ENCODE results near the gene CCDC88B.

Gene CCDC88B

DNA sequence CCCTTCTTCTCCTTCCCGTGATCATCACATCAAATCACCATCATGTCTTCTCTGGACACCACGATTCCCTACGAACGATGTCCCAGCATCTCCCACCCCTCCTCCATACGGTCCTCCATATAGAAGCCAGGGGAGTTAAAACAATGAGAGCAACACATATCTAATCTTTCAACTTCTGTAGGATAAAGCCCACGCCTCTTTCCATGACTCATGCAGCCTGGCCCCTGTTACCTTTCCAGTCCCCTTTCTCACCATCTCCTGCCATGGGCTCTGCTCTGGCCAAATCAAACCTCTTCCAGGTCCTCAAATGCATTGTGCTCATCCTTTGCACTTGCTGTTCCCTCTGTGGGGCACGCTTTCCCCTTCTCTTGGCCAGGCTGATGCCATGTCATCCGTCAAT is 42.6 kb downstream of the CCDC88B start:
- no peak for DNase-seq (ENCODE audit: low spot score)

DNA sequence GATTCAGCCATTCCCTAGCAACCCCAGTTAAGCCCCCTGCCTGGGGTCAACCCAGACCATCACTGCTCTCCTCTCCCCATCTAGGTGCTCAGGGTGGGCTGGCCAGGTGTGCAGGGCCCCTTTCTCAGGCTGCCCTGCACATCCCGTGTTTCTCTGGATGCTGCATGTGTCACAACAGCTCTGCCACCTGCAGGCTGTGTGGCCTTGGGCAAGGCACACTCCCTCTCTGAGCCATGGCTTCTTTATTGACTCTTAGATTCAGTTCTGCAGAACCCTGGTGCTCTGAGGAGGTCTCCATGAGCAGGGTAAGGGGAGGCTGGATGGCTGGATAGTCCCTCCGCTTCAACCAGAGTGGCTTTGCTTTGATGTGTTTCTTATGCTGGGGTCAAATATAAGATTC is 43.6 kb downstream of the CCDC88B start:
- DNase-seq (ENCODE audit: low spot score): no peak

DNA sequence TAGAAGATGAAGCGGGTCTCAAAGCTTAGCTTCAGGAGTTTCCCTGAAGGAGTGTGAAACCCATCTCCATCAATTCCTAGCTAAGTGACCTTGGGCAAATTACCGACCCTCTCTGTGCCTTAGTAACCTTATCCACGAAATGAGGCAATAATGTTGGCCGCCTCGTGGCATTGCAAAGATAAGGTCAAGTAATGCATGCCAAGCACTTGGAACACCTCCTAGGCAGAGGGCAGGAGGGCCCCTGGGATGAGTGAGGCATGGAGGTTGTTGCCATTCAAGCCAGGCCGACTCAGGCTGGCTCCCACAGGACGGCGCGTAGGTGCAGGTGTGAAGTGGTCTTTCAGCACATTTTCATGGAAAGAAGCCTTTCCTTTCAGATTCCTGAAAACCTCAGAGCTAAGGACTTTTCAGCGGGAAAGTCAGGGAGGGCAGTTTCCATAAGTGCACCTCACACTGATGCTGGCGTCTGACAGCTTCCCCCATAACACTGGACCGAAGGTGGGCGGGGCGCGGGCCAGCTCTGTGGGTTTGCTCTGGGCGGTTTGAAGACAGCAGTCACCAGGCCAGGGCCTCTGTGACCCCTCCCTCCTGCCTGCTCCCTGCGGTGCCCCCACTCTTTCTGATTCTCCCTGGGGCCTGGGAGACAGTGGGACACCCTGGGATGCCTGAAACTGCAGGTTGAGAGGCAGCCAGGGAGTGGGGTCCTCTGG is 44.2 kb downstream of the CCDC88B start:
- no peak for DNase-seq (ENCODE audit: low spot score)

DNA sequence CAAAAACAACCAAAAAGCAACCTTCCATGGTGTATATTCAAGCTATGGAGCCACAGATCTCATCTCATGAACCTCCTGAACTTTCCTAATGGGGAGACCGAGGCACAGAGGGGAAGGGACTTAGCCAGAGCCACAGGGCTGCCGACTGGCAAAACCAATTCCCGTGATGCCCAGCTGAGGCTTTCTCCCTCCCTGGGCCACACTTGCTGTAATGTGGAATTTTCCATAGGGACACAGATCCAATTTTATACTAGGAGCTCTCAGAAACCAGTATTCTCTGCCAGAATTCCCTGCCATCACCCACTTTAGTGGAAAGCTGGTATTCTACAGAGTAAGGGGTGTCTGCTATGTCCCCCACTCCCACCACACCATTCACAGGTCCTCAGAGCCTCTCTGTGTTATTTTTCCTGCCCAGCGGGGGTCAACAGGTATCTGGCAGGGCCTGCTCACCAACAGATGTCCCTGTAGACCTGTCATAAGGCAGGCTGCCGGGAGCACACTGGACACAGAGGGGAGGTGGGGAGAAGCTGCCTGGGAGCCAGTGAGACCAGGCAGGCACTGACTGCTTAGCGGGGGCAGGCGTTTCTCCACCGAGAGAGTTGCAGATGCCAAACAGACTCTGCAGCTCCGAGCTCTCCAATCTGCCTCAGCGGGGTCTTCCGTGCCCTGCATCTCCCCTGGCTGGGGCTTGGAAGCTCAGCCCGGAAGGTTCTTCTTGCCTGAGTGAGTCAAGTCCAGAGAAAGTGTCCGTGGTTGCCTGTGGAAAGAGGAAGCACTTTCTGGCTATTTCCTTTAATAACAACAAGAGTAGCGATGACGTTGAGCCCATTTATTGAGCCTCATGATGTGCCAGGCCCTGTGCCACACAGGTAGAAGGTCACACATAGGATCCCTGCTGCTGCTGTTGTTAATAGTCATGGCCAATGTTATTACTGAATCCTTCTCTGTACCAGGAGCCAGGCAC is 45.3 kb downstream of the CCDC88B start:
- DNase-seq (ENCODE audit: low spot score): no peak

DNA sequence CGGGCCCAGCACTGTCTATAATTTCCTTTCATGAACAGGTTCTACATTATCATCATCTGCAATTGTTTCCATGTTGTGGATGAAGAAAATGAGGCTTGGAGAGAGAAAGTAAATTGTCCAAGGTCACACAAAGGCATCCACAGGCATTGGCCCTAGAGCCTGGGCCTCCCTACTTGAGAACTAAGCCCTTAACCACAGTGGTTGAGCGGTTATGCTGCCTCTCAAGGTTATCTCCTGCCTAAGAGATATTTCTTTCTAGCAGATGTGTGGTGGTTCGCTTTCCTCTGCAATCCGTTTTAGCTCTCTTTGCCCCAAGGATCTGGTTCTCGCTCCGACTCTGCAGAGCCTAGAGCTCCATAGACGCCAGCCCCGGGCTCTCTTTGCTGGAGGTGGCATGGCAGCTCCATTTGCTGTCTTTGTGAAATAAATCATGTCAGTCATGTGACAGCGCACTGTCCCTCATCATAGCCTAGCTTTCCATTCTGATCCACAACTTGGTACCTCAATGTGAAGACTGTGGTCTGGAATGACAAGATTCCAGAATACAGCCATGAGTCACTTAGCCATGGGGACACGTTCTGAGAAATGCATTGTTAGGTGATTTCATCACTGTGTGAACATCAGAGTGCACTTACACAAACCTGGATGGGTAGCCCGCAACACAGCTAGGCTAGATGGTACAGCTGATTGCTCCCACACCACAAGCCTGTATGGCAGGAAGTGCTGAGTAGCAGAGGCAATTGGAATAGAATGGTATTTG is 46.1 kb downstream of the CCDC88B start:
- DNase-seq (ENCODE audit: low spot score): no peak

DNA sequence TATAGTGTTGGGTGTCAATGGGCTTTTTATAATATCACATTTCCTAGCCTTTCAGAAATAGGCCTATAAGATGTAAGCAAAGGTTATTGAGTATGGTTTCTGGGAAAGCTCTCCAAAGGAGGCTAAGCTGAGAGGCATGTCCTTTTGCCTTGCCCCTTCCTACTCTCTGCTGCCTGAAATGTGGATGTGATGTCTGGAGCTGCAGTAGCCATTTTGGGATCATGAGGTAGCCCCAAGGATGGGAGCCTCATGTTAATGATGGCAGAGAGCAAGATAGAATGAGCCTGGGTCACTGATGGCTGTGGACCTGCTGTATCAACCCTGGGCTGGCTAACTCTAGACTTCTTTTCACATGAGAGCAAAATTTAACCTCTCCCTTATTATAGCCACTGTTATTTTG is 47.9 kb downstream of the CCDC88B start:
- DNase-seq (ENCODE audit: low spot score): no peak

DNA sequence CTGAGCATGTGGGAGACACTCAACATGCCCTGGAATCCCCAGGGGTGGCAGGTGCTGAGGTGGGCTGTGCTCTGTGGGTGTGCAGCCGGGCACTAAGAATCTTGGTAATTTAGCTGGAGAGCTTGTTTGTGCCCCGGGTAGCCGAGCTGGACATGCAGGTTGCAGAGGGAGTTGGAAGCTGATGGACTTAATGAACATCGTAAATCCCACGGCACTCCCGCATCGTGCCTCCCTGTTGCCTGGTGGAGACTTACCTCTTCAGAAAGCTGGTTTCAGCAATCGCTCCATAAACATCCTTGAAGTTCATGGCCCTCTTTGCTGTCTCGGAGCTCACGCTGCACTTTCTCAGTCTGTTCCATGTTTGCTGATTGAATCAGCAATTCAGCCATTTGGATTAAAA is 48.9 kb downstream of the CCDC88B start:
- no peak for DNase-seq (ENCODE audit: low spot score)

DNA sequence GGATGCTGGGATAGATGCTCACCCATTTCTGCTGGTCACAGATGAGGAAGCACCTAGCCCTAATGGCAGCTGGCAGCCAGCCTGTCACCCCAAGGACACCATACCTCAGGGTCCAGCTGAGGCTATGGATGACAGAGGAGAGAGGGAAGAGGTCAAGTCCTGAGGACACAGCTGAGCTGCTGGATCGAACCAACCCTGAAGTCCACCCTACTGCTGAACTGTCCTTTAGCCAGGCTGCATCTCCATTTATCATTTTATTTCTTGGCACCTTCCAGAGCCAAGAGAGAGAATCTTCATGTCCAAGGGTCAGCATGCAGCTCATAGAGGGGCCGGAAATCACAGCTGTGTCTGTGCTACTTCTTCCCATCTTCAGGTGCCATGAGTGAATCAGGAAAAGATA is 49.8 kb downstream of the CCDC88B start:
- DNase-seq (ENCODE audit: low spot score): no peak

DNA sequence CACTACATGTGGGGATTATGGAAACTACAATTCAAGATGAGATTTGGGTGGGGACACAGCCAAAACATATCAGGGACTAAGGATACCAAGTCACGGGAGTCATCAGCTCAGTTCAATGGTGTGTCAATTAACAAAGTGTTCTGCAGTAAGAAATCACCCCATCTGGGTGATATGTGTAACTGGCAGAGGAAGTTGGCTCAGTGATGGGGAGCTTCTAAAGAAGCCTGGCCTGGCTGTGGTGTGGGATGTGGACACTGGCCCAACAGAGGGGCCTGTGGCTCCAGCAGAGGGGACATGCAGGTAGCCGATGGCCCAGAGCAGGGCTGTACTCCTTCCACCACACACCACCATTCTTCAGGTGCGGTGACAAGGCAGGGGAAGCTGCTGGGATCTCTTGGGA is 50.6 kb downstream of the CCDC88B start:
- DNase-seq (ENCODE audit: low spot score): no peak

DNA sequence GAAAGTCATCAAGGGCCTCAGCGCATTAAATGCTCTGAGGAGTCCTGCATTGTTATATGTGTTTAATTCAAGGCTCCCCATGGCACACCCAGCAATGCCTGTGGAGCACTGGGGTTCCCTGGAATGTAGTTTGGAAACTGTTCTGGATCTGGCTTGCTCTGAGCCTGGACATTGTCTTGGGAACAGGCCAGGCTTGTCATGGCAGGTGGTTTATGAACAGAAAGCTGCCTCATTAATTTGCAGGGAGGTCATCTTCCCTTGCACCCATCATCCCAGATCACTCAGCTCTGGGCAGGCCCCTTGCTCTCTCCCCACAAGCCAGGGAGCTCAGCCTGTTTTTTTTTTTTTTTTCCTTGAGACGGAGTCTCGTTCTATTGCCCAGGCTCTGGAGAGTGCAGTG is 51.8 kb downstream of the CCDC88B start:
- no peak for DNase-seq (ENCODE audit: low spot score)

DNA sequence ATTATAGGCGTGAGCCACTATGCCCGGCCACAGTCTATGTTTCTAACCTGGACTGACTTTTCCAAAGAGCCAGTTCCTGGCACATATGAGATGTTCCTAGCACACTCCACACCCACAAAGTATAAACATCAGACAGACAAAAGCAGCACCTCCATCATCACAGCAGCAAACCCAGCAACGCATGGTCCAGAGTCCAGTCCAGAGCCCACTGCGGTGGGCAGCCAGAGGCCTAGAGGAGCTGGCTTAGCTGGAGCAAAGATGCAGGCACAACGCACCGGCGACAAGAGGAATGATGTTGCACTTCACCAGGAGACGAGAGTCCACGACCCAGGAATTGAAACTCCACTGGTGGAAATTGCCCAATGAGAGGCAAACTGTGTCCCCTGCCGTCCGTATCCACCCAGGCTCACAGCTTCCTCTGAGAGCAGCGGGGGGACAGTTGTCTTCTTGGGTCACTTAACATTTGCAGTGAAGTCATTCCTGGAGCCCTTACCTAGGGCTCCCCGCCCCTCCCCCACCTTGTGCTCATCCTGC is 55.6 kb downstream of the CCDC88B start:
- no peak for DNase-seq (ENCODE audit: low spot score)

DNA sequence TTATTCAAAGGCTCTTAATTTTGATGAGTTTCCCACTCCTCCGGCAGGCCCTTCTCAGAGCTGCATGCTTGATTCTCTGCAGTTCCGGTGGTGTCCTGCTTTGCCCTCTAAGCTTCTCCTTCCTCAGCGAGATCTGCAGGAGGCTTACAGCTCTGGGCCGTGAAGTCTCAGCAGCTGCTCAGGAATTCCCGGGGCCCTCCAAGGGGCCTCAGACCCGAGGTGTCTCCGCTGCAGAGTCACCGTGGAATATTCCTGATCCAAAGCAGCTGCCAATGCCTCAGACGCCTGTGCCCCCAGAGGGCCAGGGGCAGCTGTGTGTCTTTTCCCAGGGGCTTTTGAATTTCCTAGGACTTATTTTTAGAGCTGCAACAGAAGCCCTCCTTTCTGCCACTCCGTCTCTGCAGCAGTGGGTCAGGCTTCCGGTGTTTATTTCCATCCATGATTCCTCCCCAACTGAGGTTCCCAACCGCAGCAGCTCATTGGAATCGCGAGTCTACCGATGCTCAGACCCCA is 56.1 kb downstream of the CCDC88B start:
- DNase-seq (ENCODE audit: low spot score): no peak

DNA sequence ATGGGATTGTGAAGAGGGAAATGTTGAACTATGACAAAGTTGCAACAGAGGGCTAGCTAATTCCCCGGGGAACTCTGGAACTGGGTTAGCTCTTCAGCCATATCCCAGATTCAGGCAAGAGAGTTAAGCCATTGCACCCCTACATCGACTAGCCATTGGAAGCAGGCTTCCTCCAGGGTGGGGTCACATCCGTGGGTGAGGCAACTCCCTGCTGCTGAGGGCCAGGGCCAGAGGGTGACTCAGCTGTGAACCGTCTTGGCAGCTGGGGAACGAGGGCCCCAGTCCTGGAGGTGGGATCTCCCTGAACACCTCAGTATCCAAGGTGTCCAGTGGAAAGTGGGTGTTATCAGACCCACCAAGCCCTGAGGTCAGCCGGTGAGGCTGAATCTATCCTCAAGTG is 60.1 kb downstream of the CCDC88B start:
- no peak for DNase-seq (ENCODE audit: low spot score)

DNA sequence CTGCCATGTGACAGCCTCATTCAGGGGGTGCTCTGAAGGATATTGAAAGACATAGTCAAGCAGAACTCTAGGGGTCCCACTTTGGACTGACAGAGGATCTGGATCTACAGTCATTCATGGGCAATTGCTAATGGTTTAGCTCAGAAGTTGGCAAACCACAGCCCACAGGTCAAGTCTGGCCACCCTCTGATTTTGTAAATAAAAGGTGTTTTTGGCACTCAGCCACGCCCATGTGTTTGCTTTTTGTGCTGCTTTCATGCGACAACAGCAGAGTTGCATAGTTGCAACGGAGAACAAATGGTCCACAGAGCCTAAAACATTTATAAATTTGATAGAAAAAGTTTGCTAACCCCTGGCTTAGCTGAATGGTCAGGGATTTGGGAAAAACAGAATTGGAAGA is 60.7 kb downstream of the CCDC88B start:
- DNase-seq (ENCODE audit: low spot score): no peak

DNA sequence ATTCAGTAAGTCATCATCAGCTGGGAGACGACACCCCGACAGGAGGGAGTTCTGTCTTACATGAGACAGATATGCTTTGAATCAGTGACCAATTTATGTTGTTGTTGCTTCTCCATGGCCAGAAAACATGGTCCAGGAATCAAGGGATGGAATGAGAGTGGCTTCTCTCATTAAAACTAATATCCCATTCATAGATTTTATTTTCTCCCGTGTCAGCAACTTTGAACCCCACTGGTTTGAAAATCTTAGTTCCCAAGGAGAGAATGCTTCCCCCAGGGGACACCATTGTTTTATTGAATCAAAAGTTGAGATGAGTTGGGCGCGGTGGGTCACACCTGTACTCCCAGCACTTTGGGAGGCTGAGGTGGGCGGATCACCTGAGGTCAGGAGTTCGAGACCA is 61.8 kb downstream of the CCDC88B start:
- no peak for DNase-seq (ENCODE audit: low spot score)

DNA sequence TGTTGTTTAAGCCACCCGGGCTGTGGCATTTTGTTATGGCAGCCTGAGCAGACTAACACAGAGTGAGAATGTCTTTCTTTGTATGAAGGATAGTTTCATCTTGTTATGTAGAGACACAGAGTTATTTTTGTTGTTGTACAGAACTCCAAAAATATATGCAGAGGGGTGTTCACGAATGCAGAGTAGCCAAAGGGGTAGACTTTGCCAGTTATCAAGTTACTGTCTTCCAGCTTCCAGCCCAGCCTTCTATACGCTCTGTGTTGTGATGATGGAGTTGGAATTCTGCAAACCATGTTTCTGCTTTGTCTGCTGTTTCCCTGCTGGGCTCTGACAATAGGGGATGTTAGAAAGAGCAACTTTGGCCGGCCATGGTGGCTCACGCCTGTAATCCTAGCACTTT is 63.1 kb downstream of the CCDC88B start:
- no peak for DNase-seq (ENCODE audit: low spot score)

DNA sequence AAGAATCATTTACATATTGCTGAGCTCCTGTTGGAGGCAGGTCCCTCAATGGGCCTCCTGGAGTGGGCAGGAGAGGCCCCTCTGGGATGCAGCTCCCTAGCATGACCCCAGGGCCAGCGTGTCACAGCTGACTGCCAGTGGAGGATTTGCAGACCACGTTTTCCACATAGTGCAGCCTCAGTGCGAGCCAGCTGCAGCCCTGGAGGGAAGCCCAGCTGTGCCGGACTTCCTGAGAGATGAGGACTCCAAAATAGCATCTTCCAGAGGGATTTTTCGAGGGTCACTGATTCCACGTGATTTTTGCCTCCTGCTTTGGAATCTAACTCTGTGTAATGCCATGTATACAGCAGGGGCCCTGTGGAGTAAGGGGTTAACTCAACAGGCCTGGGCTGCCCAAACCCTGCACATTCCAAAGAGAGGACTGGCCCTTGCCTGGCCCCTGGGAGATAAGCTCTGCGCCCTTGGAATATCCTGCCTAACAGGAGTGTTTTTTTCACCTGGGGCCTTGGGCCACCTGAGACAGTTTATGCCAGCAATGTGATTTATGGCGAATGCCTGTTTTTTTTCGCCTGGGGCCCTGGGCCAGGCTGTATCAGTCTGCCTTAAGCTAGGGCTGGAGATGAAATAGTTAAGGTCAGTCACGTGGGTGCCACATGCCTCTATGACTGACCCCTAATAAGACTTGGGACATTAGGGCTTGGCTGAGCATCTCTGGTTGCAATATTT is 66.4 kb downstream of the CCDC88B start:
- DNase-seq (ENCODE audit: low spot score): no peak
